Memory B cell (primary cell): ENCODE results near the gene PPY.
"Not testable (repeated sequence)": the region's sequence is repeated elsewhere in the genome, so short reads cannot be mapped to it uniquely, and the experiment has no call there.

Experiments used
- ATAC-seq: fragments of 150-1000 bp; cut with Tn5 transposase; 2 replicates; pipeline ENCODE4 v1.10.0; 2021; ENCODE audit warnings: low read depth, mild to moderate bottlenecking, moderate library complexity
- DNase-seq, 2 donors: peaks; one replicate each; pipeline ENCODE4 v3.0.0; 2022; ENCODE audit warnings: low spot score in 2 of 2
- H3K27ac Mint-ChIP-seq: one replicate; pipeline ENCODE4 v1.8.0; 2022; ENCODE audit warnings: mild to moderate bottlenecking, moderate library complexity, mixed read lengths
- H3K27me3 Mint-ChIP-seq: one replicate; pipeline ENCODE4 v1.8.0; 2022; ENCODE audit warnings: mixed read lengths
- H3K36me3 Mint-ChIP-seq: one replicate; pipeline ENCODE4 v1.8.0; 2022; ENCODE audit warnings: mild to moderate bottlenecking, mixed read lengths
- H3K4me1 Mint-ChIP-seq: one replicate; pipeline ENCODE4 v1.8.0; 2022; ENCODE audit warnings: mixed read lengths
- H3K4me3 Mint-ChIP-seq: one replicate; pipeline ENCODE4 v1.8.0; 2022; ENCODE audit warnings: mild to moderate bottlenecking, moderate library complexity, mixed read lengths
- H3K9me3 Mint-ChIP-seq: one replicate; pipeline ENCODE4 v1.8.0; 2022; ENCODE audit warnings: mixed read lengths

PPY gene

DNA sequence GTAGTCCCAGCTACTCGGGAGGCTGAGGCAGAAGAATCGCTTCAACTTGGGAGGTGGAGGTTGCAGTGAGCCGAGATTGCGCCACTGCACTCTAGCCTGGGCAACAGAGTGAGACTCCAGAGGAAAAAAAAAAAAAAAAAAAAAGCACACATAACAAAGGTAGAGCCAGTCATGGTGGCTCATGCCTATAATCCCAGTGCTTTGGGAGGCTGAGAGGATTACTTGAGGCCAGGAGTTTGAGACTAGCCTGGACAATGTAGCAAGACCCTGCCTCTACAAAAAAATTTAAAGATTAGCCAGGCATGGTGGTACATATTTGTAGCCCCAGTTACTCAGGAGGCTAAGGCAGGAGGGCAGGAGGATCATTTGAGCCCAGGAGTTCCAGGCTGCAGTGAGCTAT lies 47.8 kb downstream of the PPY start:
- H3K27me3 Mint-ChIP-seq: peaks cover 26% of the 10 kb centered on the region
- not testable (repeated sequence) for H3K4me1 Mint-ChIP-seq, ATAC-seq, H3K9me3 Mint-ChIP-seq, H3K27ac Mint-ChIP-seq, DNase-seq, H3K36me3 Mint-ChIP-seq, H3K4me3 Mint-ChIP-seq

DNA sequence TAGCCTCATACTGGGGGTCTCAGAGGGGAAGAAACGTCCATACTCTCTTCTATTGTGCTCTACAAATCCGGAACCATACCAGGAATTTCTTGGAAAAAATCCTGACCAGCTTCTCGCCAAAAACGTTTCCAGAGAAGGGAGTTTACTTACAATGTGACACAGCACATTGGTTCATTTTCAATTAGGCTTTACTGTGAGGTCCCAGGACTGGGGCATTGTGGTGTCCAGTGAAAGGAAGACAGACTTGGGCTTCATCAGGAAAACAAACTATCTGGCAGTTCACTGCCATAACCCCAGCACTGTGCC lies 49.7 kb downstream of the PPY start:
- Mint-ChIP-seq H3K4me3 (no peak overlapping the region), H3K9me3 (no peaks in the 10 kb centered on the region), H3K36me3 (no peaks in the 10 kb centered on the region), H3K27ac (no peak overlapping the region), H3K27me3 (peaks cover 21% of the 10 kb centered on the region), H3K4me1 (peaks cover 2% of the 10 kb centered on the region)
- DNase-seq (no peak), ATAC-seq (no peak)

DNA sequence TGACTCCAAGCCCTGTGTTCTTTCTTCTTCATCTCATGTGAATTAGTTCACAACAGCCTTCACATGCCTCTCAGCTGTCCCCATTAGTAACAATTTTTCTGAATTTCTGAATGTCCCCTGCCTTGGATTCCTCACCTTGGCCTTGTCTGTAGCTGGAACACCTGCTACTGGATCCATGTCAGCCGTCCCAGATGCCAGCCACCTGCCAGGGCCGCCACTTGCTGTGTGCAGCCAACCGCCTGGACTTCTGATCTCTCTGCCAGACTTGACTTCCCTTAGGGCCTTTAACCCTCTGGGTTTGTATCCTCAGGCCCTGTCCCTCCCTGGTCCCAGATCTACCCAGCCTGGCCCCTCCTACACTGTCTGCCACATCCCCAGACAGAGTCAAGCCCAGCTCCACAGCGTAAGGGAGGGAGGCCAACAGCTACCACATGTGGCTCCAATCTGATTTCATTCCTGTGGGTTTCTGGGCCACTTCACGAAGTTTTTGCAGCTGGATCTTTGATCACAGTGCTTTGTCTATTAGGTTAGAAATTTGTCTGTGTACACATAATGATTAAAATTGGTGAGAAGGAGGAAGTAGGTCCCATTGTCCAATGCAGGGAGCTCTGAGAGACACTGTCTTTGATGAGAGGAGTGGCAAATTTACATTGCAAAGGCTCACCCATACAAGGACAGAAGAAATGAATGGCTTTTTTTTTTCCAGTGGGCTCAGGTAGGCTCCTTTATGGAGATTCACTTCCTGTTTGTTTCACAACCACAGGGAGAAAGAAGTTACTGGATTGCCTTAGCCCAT lies 50.2 kb downstream of the PPY start:
- H3K27ac Mint-ChIP-seq: no peak overlapping the region
- H3K9me3 Mint-ChIP-seq: no peaks in the 10 kb centered on the region
- ATAC-seq (no peak), DNase-seq (no peak)
- H3K36me3 Mint-ChIP-seq: no peaks in the 10 kb centered on the region
- peaks cover 18% of the 10 kb centered on the region for H3K27me3 Mint-ChIP-seq
- no peak overlapping the region for H3K4me3 Mint-ChIP-seq
- H3K4me1 Mint-ChIP-seq: peaks cover 2% of the 10 kb centered on the region
